HepG2 (cell line): ENCODE data around the gene TRPM5. TPM values are rescaled to one million over a fixed set of nuclear protein-coding genes. Genes with fewer than 3 reads are reported as not detected.

Experiments used
- ATAC-seq: fragments of 200-7000 bp; cut with Tn5 transposase; 3 replicates; pipeline ENCODE4 v1.9.1; 2020; ENCODE audit warnings: mild to moderate bottlenecking, moderate library complexity
- BruUV-seq: library from RNA; stranded (reverse); fragments of 400-500 nt; replicated peaks from 2 replicates; lab custom pipeline; 2021; lab: Mats Ljungman, UMichigan
- CTCF ChIA-PET: fragments of 300-600 bp; formaldehyde crosslinking; extraction: SDS; loops from one replicate; lab custom pipeline; 2021; ENCODE audit warnings: low total read pairs, inconsistent platforms, low intra/inter-chr PET ratio; lab: Yijun Ruan, JAX
- POLR2A ChIA-PET: fragments of 350-600 bp; sonication (Branson Sonifier 250); formaldehyde crosslinking; loops from one replicate; lab custom pipeline; 2020; ENCODE audit warnings: antibody characterized with exemption, inconsistent platforms; lab: Yijun Ruan, JAX
- DNase-seq: peaks from one replicate; pipeline ENCODE4 v3.0.0-alpha.2; 2015; ENCODE audit warnings: low spot score
- FAIRE-seq: peaks from 3 replicates; lab custom pipeline; 2011; peaks lifted over from hg19 to GRCh38; lab: Jason Lieb, UNC
- H2AFZ ChIP-seq: one replicate; pipeline ENCODE4 v1.6.1; 2011; ENCODE audit warnings: low read length, inconsistent platforms
- H3K27ac ChIP-seq: fragments of 300-600 bp; 3 replicates; pipeline ENCODE4 v1.8.0; 2011; ENCODE audit warnings: mixed run types, mild to moderate bottlenecking, mixed read lengths, low read length, inconsistent platforms; ENCODE audit not compliant: insufficient read depth; ENCODE audit errors: extremely low read length
- H3K27me3 ChIP-seq, 2 experiments: fragments of 200-600 bp in 1 of 2; 2 replicates in 1 of 2; 3 replicates in 1 of 2; pipeline versions ENCODE4 v1.6.0 to v1.8.0; 2011; ENCODE audit warnings: low read length in 2 of 2, mild to moderate bottlenecking in 2 of 2, moderate library complexity in 2 of 2, inconsistent platforms in 1 of 2; ENCODE audit not compliant: insufficient read depth in 2 of 2, control insufficient read depth in 1 of 2
- H3K36me3 ChIP-seq, 2 experiments: fragments of 200-600 bp in 1 of 2; replicated peaks in 1 of 2; 2 replicates in 1 of 2; 3 replicates in 1 of 2; pipeline versions ENCODE4 v1.5.1 to v1.8.0; 2011; ENCODE audit warnings: low read length in 2 of 2, inconsistent platforms in 1 of 2; ENCODE audit not compliant: insufficient read depth in 2 of 2, control insufficient read depth in 1 of 2
- H3K4me1 ChIP-seq: 2 replicates; pipeline ENCODE4 v1.5.1; 2012; ENCODE audit warnings: low read length, inconsistent platforms; ENCODE audit not compliant: insufficient read depth
- H3K4me2 ChIP-seq: 2 replicates; pipeline ENCODE4 v1.6.0; 2011; ENCODE audit warnings: low read depth, low read length, inconsistent platforms
- H3K4me3 ChIP-seq, 3 experiments: fragments of 200-600 bp in 1 of 3; sonication (generic), shearing (Covaris generic) in 1 of 3; replicated peaks in 1 of 3; 2 replicates each; pipeline ENCODE4 v1.5.1; 2011 to 2016; ENCODE audit warnings: low read length in 3 of 3, inconsistent platforms in 2 of 3, low read depth in 2 of 3, mild to moderate bottlenecking in 2 of 3, control low read depth in 1 of 3, mixed read lengths in 1 of 3; ENCODE audit not compliant: insufficient read depth in 1 of 3
- H3K79me2 ChIP-seq: one replicate; pipeline ENCODE4 v1.6.1; 2011; ENCODE audit warnings: low read length, inconsistent platforms; ENCODE audit not compliant: insufficient read depth
- H3K9ac ChIP-seq: 2 replicates; pipeline ENCODE4 v1.6.0; 2011; ENCODE audit warnings: mild to moderate bottlenecking, low read depth, low read length, inconsistent platforms; ENCODE audit not compliant: insufficient read depth
- H3K9me3 ChIP-seq: 2 replicates; pipeline ENCODE4 v1.5.1; 2012; ENCODE audit warnings: mild to moderate bottlenecking, low read length
- H4K20me1 ChIP-seq: 2 replicates; pipeline ENCODE4 v1.6.0; 2011; ENCODE audit warnings: inconsistent platforms, mild to moderate bottlenecking, low read length, moderate library complexity; ENCODE audit not compliant: insufficient read depth
- BRF2 ChIP-seq: sonication (generic); formaldehyde crosslinking; IDR thresholded peaks from 2 replicates; pipeline ENCODE4 v1.8.1; 2022; ENCODE audit warnings: mild to moderate bottlenecking, missing genetic modification reagents
- HOXA5 ChIP-seq: sonication (generic); formaldehyde crosslinking; IDR thresholded peaks from 2 replicates; pipeline ENCODE4 v1.4.0; 2020; ENCODE audit warnings: missing genetic modification reagents
- SMARCC2 ChIP-seq: fragments of 450-650 bp; IDR thresholded peaks from 2 replicates; pipeline ENCODE4 v1.6.1; 2017; ENCODE audit warnings: antibody characterized with exemption, mild to moderate bottlenecking
- ZBTB40 ChIP-seq, 2 experiments: fragments of 450-650 bp in 1 of 2; sonication (generic) in 1 of 2; formaldehyde crosslinking in 1 of 2; IDR thresholded peaks; 2 replicates each; pipeline versions ENCODE4 v1.6.1 to v1.8.0; 2016 to 2022; ENCODE audit warnings: antibody characterized with exemption in 1 of 2, mild to moderate bottlenecking in 1 of 2, missing genetic modification reagents in 1 of 2
- ZNF251 ChIP-seq: sonication (generic); formaldehyde crosslinking; IDR thresholded peaks from 2 replicates; pipeline ENCODE4 v1.9.0; 2021; ENCODE audit warnings: mild to moderate bottlenecking, missing genetic modification reagents
- ZNF263 ChIP-seq: sonication (generic); formaldehyde crosslinking; IDR thresholded peaks from 2 replicates; pipeline ENCODE4 v1.4.0; 2020; ENCODE audit warnings: missing genetic modification reagents
- ZNF484 ChIP-seq: sonication (generic); formaldehyde crosslinking; IDR thresholded peaks from 2 replicates; pipeline ENCODE4 v1.5.1; 2020; ENCODE audit warnings: mild to moderate bottlenecking, low read depth, missing genetic modification reagents, borderline replicate concordance
- ZNF530 ChIP-seq: sonication (generic); formaldehyde crosslinking; IDR thresholded peaks from 2 replicates; pipeline ENCODE4 v1.5.0; 2020; ENCODE audit warnings: low read depth, mild to moderate bottlenecking, missing genetic modification reagents
- ZNF710 ChIP-seq: sonication (generic); formaldehyde crosslinking; IDR thresholded peaks from 2 replicates; pipeline ENCODE4 v1.5.0; 2020; ENCODE audit warnings: mild to moderate bottlenecking, missing genetic modification reagents, borderline replicate concordance
- WGBS: methylation state at CpG from one replicate; pipeline ENCODE4 v1.1.6; 2017; ENCODE audit warnings: low lambda C conversion rate; 5-methylcytosine and 5-hydroxymethylcytosine counted together
- in situ Hi-C: cut with HindIII; loops from 2 replicates; pipeline ENCODE4 v1.10.0; 2017; ENCODE audit warnings: low pct_unique_long_range_greater_than_20kb; ENCODE audit not compliant: extremely low pct_ligation_motif_present
- intact Hi-C: fragments of 100-400 bp; cut with micrococcal nuclease; formaldehyde crosslinking; loops from one replicate; pipeline ENCODE4 v1.10.0; 2022; ENCODE audit not compliant: unreplicated experiment
- polyA plus RNA-seq, 8 experiments: library from polyadenylated mRNA; depleted of rRNA in 3 of 8; stranded (reverse) in 7 of 8; unstranded in 1 of 8; fragments of >200 nt; fragmentation: Illumina TruSeq in 4 of 8; extraction: Trizol in 4 of 8; gene quantifications; 2 replicates each; pipeline versions ENCODE4 v1.2.1 to v1.2.3, GENCODE V29; 2011 to 2016; ENCODE audit warnings: low read depth in 4 of 8, missing spikeins in 1 of 8, mixed read lengths in 1 of 8; ENCODE audit not compliant: insufficient read depth in 1 of 8
- total RNA-seq, 5 experiments: library from RNA; depleted of rRNA; stranded (reverse); fragments of >200 nt; fragmentation: Illumina TruSeq; extraction: Trizol; gene quantifications; 2 replicates each; pipeline ENCODE4 v1.2.3, GENCODE V29; 2016; ENCODE audit warnings: low read depth in 1 of 5

The TRPM5 gene
- total and polyA plus RNA-seq, 2 of the 13 experiments (the other 11 are each of a cell fraction or from before 2014, with no cell fraction given), result 0.12 TPM; not detected in 1

- 15% methylated on average over 4 of the region's 8 CpGs for WGBS
- FAIRE-seq (no peak), ATAC-seq (no peak), DNase-seq (no peak)
- H3K27ac ChIP-seq, result no peak overlapping the region
- H3K9me3 ChIP-seq, result no peaks in the 10 kb centered on the region
- no peaks in the 10 kb centered on the region for H3K36me3 ChIP-seq
- in situ Hi-C loops, result no loop called here
- ChIA-PET POLR2A (no interaction called here), CTCF (no interaction called here)
- H3K4me1 ChIP-seq, result peaks cover 12% of the 10 kb centered on the region
- no peaks in the 10 kb centered on the region for H3K79me2 ChIP-seq
- H3K9ac ChIP-seq, result no peak overlapping the region
- BruUV-seq, result no TSS peak
- H3K4me3 ChIP-seq, result no peak overlapping the region
- H3K27me3 ChIP-seq, result peaks cover 8 to 25% of the 10 kb centered on the region in 2 experiments; a peak in 4 of 5 replicates
- no peak overlapping the region for H2AFZ ChIP-seq
- no peaks in the 10 kb centered on the region for H4K20me1 ChIP-seq
- no peak overlapping the region for H3K4me2 ChIP-seq
- intact Hi-C loops, result no loop called here
- TF ChIP-seq ZBTB40 (IDR thresholded peaks at IDR 0.05) (no peak), ZBTB40 (CRISPR knock-in tag; IDR thresholded peaks at IDR 0.05) (no peak), ZNF263 (CRISPR knock-in tag) (no peak), SMARCC2 (no peak), ZNF710 (CRISPR knock-in tag) (no peak), HOXA5 (CRISPR knock-in tag) (no peak), ZNF251 (no peak), ZNF484 (CRISPR knock-in tag) (no peak), BRF2 (CRISPR knock-in tag) (no peak), ZNF530 (no peak)
Measured at GRCh38 chr11:2394818-2395105, 49.6 kb downstream of the TRPM5 start.
